GM12878 (cell line): ENCODE results near the gene ZNF248.

Experiments used
- ATF7 ChIP-seq: fragments of 450-650 bp; IDR thresholded peaks from 2 replicates; pipeline ENCODE4 v1.6.1; 2016; ENCODE audit warnings: low read depth, mild to moderate bottlenecking
- EP300 ChIP-seq, 2 experiments: fragments of 150-350 bp in 1 of 2; IDR thresholded peaks; 2 replicates each; pipeline ENCODE4 v1.6.1; 2011 to 2012; ENCODE audit warnings: low read depth in 2 of 2, low read length in 2 of 2, borderline replicate concordance in 1 of 2, improper control_type of control experiment in 1 of 2, inconsistent platforms in 1 of 2; ENCODE audit not compliant: control insufficient read depth in 1 of 2
- EZH2 ChIP-seq: IDR thresholded peaks from 2 replicates; pipeline ENCODE4 v1.6.1; 2012; ENCODE audit warnings: low read depth, mild to moderate bottlenecking, control low read depth, inconsistent platforms, low read length, borderline replicate concordance; ENCODE audit not compliant: control insufficient read depth
- GABPA ChIP-seq: IDR thresholded peaks from 2 replicates; pipeline ENCODE4 v1.6.1; 2014; ENCODE audit warnings: antibody characterized with exemption, low read depth, mild to moderate bottlenecking, inconsistent platforms
- IRF4 ChIP-seq: IDR thresholded peaks from 2 replicates; pipeline ENCODE4 v1.6.1; 2011; ENCODE audit warnings: low read depth, low read length
- NRF1 ChIP-seq: conservative IDR thresholded peaks from 2 replicates; pipeline ENCODE4 v1.6.1; 2011; ENCODE audit warnings: mild to moderate bottlenecking, low read depth, low read length, improper control_type of control experiment
- RELA ChIP-seq: fragments of 450-650 bp; IDR thresholded peaks from 2 replicates; pipeline ENCODE4 v1.8.0; 2014; ENCODE audit warnings: borderline replicate concordance; ENCODE audit not compliant: partially characterized antibody
- SIN3A ChIP-seq: IDR thresholded peaks from 2 replicates; pipeline ENCODE4 v1.6.1; 2012; ENCODE audit warnings: low read depth, low read length, improper control_type of control experiment
- SUPT20H ChIP-seq: IDR thresholded peaks from 2 replicates; pipeline ENCODE4 v1.6.1; 2011; ENCODE audit warnings: low read depth, mild to moderate bottlenecking, low read length, moderate library complexity, borderline replicate concordance; ENCODE audit not compliant: control insufficient read depth
- SUZ12 ChIP-seq: fragments of 200-600 bp; sonication (generic); IDR thresholded peaks from one replicate; pipeline ENCODE4 v1.6.1; 2018; ENCODE audit warnings: antibody characterized with exemption, mild to moderate bottlenecking; ENCODE audit not compliant: unreplicated experiment
- ZNF217 ChIP-seq: fragments of 450-650 bp; IDR thresholded peaks from 2 replicates; pipeline ENCODE4 v1.6.1; 2017; ENCODE audit warnings: antibody characterized with exemption, mild to moderate bottlenecking
- ZNF24 ChIP-seq: fragments of 450-650 bp; IDR thresholded peaks from 2 replicates; pipeline ENCODE4 v1.6.1; 2017; ENCODE audit warnings: antibody characterized with exemption, mild to moderate bottlenecking
- TF ChIP-seq, protein P1 (sequence below), 3 experiments: IDR thresholded peaks in 2 of 3; conservative IDR thresholded peaks in 1 of 3; 2 replicates each; pipeline ENCODE4 v1.5.1; 2011; ENCODE audit warnings: low read depth in 3 of 3, low read length in 3 of 3, mild to moderate bottlenecking in 3 of 3, control low read depth in 2 of 3, moderate library complexity in 2 of 3, inconsistent platforms in 1 of 3, mixed read lengths in 1 of 3; ENCODE audit not compliant: control insufficient read depth in 2 of 3, insufficient read depth in 1 of 3; ENCODE audit errors: extremely low read depth in 1 of 3
- TF ChIP-seq, protein P2 (sequence below): fragments of 150-350 bp; IDR thresholded peaks from 2 replicates; pipeline ENCODE4 v1.6.1; 2014; ENCODE audit warnings: mild to moderate bottlenecking, low read depth, low read length

- TF ChIP-seq ZNF24 (no peak), EP300 (IDR thresholded peaks at IDR 0.05; ENCODE audit: borderline replicate concordance in 1 of 2, control insufficient read depth in 1 of 2, low read depth in 2 of 2, low read length in 2 of 2) (no peak), SUPT20H (no peak), NRF1 (no peak), GABPA (no peak), RELA (no peak), EZH2 (no peak), SUZ12 (no peak), IRF4 (no peak), ZNF217 (no peak), SIN3A (no peak), ATF7 (no peak)
- TF ChIP-seq, protein P1, sequence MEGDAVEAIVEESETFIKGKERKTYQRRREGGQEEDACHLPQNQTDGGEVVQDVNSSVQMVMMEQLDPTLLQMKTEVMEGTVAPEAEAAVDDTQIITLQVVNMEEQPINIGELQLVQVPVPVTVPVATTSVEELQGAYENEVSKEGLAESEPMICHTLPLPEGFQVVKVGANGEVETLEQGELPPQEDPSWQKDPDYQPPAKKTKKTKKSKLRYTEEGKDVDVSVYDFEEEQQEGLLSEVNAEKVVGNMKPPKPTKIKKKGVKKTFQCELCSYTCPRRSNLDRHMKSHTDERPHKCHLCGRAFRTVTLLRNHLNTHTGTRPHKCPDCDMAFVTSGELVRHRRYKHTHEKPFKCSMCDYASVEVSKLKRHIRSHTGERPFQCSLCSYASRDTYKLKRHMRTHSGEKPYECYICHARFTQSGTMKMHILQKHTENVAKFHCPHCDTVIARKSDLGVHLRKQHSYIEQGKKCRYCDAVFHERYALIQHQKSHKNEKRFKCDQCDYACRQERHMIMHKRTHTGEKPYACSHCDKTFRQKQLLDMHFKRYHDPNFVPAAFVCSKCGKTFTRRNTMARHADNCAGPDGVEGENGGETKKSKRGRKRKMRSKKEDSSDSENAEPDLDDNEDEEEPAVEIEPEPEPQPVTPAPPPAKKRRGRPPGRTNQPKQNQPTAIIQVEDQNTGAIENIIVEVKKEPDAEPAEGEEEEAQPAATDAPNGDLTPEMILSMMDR (IDR thresholded peaks at IDR 0.05 in 2 of 3, conservative IDR thresholded peaks at IDR 0.05 in 1 of 3; ENCODE audit: control insufficient read depth in 2 of 3, extremely low read depth in 1 of 3, insufficient read depth in 1 of 3, low read depth in 3 of 3, low read length in 3 of 3), result no peak
- TF ChIP-seq, protein P2, sequence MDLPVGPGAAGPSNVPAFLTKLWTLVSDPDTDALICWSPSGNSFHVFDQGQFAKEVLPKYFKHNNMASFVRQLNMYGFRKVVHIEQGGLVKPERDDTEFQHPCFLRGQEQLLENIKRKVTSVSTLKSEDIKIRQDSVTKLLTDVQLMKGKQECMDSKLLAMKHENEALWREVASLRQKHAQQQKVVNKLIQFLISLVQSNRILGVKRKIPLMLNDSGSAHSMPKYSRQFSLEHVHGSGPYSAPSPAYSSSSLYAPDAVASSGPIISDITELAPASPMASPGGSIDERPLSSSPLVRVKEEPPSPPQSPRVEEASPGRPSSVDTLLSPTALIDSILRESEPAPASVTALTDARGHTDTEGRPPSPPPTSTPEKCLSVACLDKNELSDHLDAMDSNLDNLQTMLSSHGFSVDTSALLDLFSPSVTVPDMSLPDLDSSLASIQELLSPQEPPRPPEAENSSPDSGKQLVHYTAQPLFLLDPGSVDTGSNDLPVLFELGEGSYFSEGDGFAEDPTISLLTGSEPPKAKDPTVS, result no peak
These were observed 83.1 kb downstream of the ZNF248 start for GRCh38 chr10:37774351-37774750.
